GOT3 (cell line): ENCODE results near the gene CCDC154.
"Not testable (repeated sequence)": the region's sequence is repeated elsewhere in the genome, so short reads cannot be mapped to it uniquely, and the experiment has no call there.

Experiments
- DNase-seq: peaks from one replicate; lab custom pipeline; 2025; ENCODE audit warnings: mixed read lengths; lab: John Stamatoyannopoulos, UW

The CCDC154 gene

DNA sequence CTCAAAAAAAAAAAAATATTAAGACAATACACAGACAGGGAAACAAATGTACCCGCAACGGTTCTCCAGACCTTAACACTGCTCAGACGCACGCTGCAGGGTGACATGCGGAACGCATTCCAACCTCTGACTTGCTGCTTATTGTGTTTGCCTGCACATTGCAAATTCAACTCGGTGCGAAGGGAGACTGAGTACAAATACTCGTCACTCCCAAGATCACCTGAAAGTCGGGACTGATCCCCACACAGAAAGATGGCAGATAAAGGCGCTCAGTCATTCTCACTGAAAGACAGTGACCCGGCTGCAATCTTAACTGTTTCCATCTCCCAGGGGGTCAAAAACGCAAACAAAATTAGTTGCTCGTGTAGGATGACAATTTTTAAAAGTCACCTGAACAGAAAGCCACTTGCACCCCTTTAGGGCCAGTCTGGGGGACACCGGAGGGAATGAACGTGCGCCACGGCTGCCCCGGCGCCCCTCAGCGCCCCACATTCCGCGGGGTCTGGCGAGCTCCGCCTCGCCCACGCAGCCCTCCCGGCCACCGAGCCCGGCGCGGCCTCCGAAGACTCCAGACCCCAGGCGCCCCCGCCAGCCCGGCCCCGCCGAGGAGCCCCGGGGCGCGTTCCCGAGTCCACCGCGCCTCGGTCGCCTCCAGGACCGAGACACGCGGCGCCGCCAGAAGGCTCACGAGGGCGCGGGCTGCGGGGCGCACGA is 29.9 kb upstream of the CCDC154 start:
- no peak for DNase-seq

GRCh38 chr16:1472974-1473373 is 28.6 kb upstream of the CCDC154 start:
- no peak for DNase-seq

- no peak for DNase-seq
These were observed 27.3 kb upstream of the CCDC154 start for GRCh38 chr16:1471569-1472194.

DNA sequence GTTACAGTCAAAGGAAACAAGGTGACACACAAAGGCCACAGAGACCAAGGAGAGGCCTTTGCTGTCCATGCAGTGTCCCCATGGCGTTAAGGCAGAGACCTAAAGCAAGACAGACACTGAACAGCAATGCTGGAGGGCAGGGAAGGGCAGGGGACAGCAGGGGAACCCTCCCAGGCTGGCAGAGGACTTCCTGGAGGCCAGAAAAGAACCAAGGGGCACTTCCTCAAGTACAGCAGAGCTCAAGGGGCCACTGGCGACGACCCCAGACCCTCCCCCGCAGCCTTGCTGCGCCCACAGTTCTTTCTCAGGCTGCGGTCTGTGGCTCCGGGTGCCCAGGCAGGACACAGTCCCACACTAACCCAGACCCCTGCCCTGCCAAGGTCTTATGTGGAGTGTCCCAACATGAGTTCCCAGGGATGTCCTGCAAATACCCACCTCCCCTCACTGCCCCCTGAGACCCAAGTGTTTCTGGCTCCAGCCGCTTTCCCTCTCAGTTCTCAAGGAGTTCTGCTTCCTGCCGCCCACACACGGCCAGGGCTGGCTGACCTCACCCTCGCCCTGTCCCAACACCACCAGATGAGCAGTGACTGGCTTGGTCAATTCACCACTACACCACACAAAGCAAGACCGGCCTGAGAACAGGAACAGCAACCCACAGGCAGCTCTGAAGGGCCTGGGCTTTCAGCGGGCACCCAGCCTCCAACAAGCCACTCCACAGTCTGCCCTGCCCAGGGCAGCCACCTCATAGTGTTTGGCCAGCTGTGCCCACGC is 26.3 kb upstream of the CCDC154 start:
- no peak for DNase-seq

GRCh38 chr16:1469693-1470201 is 25.4 kb upstream of the CCDC154 start:
- DNase-seq, result no peak

- DNase-seq, result not testable (repeated sequence)
These were observed 24.8 kb upstream of the CCDC154 start for GRCh38 chr16:1469141-1469540.

DNA sequence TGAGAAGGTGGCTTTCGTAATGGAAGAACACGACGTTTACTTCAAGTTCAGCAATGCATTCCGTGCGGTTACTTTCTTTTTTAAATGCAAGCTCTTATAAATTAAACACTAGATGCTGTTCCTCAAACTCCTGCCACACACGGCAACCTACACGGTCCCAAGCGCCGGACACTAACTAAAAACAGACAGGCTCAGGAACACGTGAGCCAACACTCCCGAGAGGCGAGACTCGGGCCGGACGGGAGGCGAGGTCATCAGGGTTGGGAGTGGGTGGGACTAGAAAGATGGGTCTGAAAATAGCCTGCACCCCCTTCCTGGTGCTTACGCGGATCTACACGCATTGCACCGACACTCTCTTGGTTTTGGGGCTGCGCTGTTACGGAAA is 24.1 kb upstream of the CCDC154 start:
- no peak for DNase-seq

DNA sequence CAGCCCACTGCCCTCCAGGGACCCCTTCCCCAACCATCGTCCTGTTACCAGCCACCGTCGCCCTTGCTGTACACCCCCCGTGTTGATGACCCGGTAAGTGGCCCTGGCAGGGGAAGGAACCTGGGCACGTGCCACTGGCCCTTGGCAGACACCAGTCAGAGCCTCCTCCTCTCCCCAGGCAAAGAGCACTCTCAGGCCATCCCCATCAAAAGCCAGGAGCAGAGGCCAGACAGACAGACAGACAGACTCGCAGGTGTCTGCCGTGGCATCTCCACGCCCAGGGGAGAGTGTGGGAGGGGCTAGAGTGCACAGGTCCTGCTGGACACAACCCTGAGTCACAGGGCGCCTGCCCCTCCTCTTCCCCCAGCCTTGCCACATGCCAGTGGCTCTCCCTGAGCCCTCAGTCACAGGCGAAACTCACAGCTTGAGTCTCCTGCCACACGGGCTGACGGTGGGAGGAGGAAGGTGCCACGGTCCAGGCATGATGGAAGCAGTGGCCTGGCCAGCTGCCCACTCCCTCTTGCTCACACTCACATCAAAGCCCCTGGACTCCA is 22.7 kb upstream of the CCDC154 start:
- DNase-seq, result no peak

DNA sequence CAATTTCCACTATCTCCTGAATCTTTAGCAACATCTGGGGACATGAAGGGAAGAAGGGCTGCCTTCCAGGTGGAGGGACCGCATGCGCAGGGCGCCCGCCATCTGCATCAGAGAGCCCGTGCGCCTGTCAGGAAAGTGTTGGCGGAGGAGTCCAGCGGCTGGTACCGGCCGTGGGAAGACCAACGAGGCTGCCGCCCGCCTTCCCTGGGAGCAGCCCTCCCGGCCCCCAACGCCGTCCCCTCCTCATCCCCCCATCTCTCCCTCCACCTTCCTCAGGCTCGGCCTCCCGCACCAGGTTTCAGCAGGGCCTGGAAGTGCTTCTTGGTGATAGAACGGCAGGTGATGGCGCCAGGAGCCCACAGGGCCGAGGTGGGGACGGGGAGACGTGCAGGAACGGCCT is 21.7 kb upstream of the CCDC154 start:
- DNase-seq, result no peak

DNA sequence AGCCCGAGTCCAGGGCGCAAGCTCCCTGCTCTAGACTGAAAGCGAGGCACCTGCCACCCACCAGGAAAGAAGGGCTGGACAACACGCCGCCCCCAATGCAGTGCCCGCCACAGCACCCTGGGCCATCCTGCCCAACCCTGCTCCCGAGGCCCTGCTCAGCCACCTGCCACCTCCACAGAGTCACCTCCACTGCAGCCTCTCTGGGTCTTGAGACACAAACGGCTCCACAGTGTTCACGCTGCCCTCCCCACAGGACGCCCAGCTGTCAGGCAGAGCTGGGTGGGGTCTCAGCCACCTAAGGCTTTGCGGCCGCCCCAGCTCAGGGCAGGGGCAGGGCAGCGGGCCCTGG is 21.2 kb upstream of the CCDC154 start:
- DNase-seq, result no peak

GRCh38 chr16:1464894-1465566 is 20.7 kb upstream of the CCDC154 start:
- no peak for DNase-seq

DNA sequence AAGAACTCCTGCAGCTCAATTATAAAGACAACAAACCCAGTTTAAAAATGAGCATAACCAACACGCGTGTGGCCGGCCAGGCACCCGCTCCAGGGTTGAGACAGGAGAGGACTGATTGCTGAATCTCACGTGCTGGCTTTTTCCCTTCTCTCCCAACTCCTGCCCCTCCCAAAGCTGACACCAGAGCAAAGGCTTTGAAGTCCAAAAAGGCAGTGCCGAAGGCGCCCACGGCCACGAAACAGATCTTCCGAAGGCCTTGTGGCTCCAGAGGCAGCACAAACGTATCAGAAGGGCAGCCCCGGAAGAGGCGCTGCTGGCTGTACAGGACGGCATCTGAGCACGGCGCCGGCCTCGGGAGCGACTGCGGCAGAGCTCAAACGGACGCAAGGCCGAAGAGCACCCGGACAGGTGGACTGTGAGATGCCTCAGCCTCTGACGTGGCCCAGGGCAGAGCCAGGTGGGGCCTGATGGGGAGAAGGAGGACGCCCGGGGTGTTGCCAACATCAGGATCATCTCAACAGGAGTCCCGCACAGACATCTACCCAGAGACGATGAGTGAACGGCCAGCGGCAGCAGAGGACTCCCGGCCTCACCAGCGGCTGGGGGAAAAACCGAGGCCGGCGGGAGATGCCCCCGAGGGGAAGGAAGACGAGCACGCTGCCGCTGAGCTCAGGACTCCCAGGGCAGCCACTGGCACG is 20.0 kb upstream of the CCDC154 start:
- DNase-seq, result no peak

GRCh38 chr16:1461146-1461545 is 16.8 kb upstream of the CCDC154 start:
- no peak for DNase-seq

DNA sequence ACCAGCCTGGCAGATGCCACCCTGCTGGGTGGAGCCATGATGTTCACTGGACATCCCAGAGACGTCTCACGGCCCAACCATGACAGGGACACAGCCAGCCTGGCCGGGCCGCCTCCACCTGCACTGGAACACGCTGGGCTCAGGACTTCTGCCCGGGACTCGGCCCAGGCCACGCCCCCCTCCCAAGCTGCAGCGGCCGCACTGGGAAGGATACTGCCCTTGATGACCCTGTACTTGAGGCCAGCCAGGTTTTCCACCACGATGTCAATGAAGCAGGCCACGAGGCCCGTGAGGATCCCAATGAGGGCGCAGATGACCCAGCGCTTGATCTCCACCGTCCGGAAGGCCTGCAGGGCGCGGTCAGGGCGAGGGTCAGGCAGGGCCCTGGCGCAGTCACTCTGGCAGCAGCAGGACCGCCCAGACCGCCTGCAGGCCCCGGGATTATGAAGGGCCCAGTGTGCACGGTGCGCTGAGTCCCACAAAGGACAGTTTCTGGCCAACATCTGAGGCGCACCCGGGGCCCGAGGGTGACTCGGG is 16.3 kb upstream of the CCDC154 start:
- no peak for DNase-seq

DNA sequence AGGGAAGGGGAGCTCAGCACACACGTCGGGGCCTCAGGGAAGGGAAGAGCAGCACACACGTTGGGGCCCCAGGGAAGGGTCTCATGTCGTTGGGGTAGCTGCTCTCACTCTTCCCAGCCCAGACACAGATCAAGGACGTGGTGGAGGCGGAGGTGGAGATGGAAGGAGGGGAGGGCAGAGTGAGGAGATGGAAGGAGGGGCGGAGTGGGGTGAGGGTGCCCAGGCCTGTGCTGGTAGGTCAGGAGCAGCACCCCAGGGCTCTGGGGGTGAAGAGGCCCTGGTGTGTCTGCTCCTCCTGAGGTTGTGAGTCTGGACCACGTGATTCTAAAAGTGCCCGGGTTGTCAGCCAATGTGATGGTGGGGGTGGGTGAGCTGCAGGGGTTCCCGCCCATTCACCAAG is 15.6 kb upstream of the CCDC154 start:
- no peak for DNase-seq

DNA sequence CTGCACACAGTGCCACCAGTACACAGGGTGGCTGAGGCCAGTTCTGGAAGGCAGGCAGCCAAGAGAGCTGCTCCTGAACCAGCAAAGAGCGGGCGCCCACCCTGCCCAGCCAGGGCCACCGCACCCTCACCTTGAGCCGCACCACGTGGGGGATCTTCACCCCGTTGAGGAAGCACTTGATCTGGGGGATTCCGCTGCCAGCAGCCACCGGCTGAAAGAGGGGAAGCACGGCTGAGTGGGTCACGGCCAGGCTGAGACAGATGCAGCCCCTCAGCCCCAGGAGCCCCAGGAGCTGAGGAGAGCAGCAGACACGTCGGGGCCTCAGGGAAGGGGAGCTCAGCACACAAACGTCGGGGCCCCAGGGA is 14.6 kb upstream of the CCDC154 start:
- no peak for DNase-seq

DNA sequence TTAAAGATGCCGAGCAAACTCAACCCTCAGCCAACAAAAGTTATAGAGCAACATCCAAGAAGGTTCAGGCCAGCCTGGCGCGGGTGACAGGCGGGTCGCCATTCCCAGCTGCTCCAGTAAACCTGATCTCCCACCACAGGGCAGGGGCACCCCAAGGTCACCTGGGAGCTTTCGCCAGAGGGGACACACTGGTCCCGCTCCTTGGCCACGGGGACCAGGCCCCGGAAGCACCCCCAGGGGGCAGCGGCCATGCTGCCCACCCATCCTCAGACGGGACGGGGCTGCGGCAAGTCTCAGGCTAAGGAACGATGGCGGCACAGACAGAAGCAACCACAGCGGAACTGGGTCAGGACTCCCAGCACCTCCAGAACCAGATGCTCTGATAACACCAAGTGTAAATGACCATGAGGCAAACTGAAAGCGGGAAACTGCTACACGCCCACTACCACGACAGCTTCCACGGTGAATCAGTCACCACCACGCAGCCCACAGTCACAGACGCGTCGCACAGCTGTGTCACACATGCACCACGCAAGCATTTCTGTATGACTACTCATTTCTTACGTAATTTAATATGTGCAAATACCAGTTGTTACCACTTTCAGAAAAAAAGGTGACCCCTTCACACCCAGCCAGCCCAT is 14.1 kb upstream of the CCDC154 start:
- DNase-seq, result no peak

DNA sequence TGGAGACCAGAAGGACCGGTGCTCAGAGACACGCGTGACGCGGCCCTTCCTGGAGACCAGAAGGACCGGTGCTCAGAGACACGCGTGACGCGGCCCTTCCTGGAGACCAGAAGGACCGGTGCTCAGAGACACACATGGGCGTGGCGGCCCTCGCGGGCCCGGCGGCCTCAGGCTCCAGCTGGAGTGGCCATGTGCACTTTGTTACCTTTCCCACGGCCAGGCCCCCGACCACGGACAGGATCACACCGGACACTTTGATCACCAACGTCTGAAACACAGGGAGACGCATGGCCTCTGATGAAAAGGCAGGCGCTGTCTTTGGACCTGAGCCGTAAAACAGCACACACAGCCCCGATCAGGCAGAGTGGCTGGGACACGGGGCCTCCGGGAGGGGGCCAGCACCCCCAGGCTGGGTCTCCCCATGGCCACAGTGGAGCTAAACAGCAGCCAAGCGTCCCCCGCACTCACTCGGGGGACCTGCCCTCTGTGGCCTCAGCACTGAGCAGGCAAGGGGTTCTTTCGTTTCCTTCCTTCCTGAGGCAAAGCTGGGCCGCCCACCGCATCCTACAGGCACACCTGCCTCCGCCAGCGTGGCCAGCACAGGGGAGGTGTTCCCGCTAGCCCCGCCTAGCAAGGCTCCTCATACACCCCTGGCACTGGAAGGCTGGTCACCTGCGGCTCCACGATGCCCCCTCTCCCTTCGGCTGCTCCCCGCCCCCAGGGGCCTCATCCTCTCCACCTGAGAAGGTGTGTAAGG is 13.3 kb upstream of the CCDC154 start:
- DNase-seq, result no peak

- DNase-seq, result no peak
These were observed 12.6 kb upstream of the CCDC154 start for GRCh38 chr16:1456951-1457350.
